WI38 (cell line): ENCODE data around the gene SLC7A10.
"Not testable (repeated sequence)": the region's sequence is repeated elsewhere in the genome, so short reads cannot be mapped to it uniquely, and the experiment has no call there.

Experiments used
- H3K4me3 ChIP-seq: 2 replicates; pipeline ENCODE4 v1.5.1; 2011; ENCODE audit warnings: low read depth, mild to moderate bottlenecking, control low read depth, low read length
- CTCF ChIP-seq: IDR thresholded peaks from 2 replicates; pipeline ENCODE4 v1.5.1; 2012; ENCODE audit warnings: low read depth, mild to moderate bottlenecking, control low read depth, low read length

Gene SLC7A10

GRCh38 chr19:33212436-33213172, 13.0 kb downstream of the SLC7A10 start:
- no peak overlapping the region for H3K4me3 ChIP-seq
- no peak for TF ChIP-seq CTCF

DNA sequence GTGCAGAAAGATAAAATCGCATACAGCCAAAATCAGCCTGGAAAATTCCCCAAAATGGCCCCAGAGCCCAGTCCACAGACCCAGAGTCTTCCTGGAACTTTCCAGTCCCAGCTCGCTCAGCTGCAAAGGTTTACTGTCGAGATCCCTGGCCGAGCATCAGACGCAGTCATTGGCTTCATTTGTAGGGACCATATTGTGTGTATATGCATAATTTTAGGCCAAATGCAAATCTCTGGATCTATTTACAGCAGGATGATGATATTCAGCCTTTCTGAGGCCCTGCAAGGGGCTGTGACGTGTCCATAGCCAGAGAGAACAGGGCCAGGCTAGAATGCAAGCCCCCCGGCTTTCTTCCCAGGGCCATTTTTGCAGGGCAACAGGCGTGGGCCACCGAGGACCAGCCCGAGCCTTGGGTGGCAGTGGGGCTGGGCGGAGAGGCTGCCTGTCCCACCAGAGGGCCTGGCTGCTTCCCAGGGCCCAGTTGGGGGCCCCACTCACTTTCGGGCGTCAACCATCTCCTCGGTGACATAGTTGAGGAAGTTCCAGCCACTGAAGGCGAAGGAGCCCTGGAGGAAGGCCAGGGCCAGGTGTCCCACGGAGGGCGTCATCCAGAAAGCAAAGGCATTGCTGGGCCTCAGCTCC, 13.7 kb downstream of the SLC7A10 start:
- H3K4me3 ChIP-seq: no peak overlapping the region
- TF ChIP-seq CTCF: no peak

GRCh38 chr19:33210266-33210940, 15.2 kb downstream of the SLC7A10 start:
- H3K4me3 ChIP-seq: no peak overlapping the region
- TF ChIP-seq CTCF: no peak

DNA sequence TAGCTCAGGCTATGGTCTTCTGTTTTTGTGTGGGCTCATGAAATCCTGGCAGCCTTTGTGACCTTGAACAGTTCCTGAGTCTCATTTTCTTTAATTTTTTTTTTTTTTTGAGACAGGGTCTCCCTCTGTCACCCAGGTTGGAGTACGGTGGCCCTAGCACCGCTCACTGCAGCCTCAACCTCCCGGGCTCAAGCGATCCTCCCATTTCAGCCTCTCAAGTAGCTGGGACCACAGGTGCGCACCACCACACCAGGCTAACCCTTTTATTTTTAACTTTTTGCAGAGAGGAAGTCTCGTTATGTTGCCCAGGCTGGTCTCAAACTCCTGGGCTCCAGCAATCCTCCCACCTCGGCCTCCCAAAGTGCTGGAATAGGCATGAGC, 15.8 kb downstream of the SLC7A10 start:
- not testable (repeated sequence) for H3K4me3 ChIP-seq

GRCh38 chr19:33208904-33209849, 16.5 kb downstream of the SLC7A10 start:
- TF ChIP-seq CTCF: no peak
- H3K4me3 ChIP-seq: no peak overlapping the region

DNA sequence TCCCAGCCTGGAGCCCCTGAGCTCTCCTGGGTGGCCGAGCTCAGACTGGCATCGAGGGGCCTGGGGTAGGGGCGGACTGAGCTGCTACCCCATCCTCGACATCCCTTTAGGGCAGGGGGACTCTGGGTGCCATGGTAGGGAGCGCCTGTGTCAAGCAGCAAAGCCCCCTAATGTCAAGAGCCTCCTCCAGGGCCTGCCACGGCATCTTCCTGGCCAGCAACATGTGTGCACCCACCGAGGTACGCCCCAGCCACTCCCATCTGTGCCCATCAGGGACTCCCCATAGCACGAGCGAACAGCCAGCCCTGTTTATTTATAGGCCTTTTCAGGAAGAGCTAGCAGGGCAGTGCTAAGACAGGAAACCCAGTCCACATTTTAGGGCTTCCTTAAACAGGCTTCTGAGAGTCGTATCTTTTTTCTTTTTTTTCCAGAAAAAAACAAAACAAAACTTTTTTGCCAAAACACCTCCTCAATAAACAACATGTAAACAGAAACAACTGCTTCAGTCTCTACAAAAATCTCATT, 17.2 kb downstream of the SLC7A10 start:
- no peak overlapping the region for H3K4me3 ChIP-seq
- no peak for TF ChIP-seq CTCF

GRCh38 chr19:33207903-33208302, 17.7 kb downstream of the SLC7A10 start:
- no peak overlapping the region for H3K4me3 ChIP-seq
- no peak for TF ChIP-seq CTCF
